HCT116 (cell line): ENCODE results near the gene SBNO2. TPM values are rescaled to one million over a fixed set of nuclear protein-coding genes. Genes with fewer than 3 reads are reported as not detected.

ENCODE experiments used
- ATAC-seq: fragments of 200-7000 bp; cut with Tn5 transposase; 2 replicates; pipeline ENCODE4 v1.9.1; 2020; ENCODE audit warnings: mild to moderate bottlenecking, moderate library complexity
- BruUV-seq: library from RNA; stranded (reverse); fragments of 400-500 nt; replicated peaks from 2 replicates; lab custom pipeline; 2021; lab: Mats Ljungman, UMichigan
- CTCF ChIA-PET: fragments of 300-600 bp; sonication (Branson Sonifier 250); formaldehyde crosslinking; loops from one replicate; lab custom pipeline; 2021; ENCODE audit warnings: antibody characterized with exemption; lab: Charles Lee
- POLR2A ChIA-PET: fragments of 300-600, 350-600 bp; sonication (Branson Sonifier 250); formaldehyde crosslinking; loops from one replicate; lab custom pipeline; 2021; ENCODE audit warnings: antibody characterized with exemption; lab: Charles Lee
- RAD21 ChIA-PET, 2 experiments: fragments of 300-600 bp; sonication (Branson Sonifier 250); formaldehyde crosslinking; loops; one replicate each; lab custom pipeline; 2023; ENCODE audit warnings: low total read pairs in 2 of 2; ENCODE audit not compliant: uncharacterized antibody in 2 of 2, unreplicated experiment in 2 of 2, low non-redundant PET in 1 of 2; lab: Charles Lee
- DNase-seq: peaks from one replicate; pipeline ENCODE4 v3.0.0-alpha.2; 2010; ENCODE audit warnings: low read depth, low spot score
- H2AFZ ChIP-seq: fragments of 200-600 bp; shearing (Covaris generic), sonication (generic); 2 replicates; pipeline ENCODE4 v1.6.1; 2017; ENCODE audit warnings: low read depth, mixed run types, mixed read lengths, antibody characterized with exemption, low read length; ENCODE audit not compliant: poor library complexity, severe bottlenecking
- H3K27ac ChIP-seq: 2 replicates; pipeline ENCODE4 v1.5.1; 2012; ENCODE audit warnings: low read depth, low read length
- H3K27me3 ChIP-seq: fragments of 200-600 bp; sonication (generic); 2 replicates; pipeline ENCODE4 v1.6.1; 2016; ENCODE audit warnings: mixed run types, low read length, mixed read lengths; ENCODE audit not compliant: insufficient read depth
- H3K36me3 ChIP-seq, 2 experiments: fragments of 200-500 bp in 1 of 2; fragments of 200-600 bp in 1 of 2; sonication (Bioruptor generic) in 1 of 2; sonication (generic) in 1 of 2; 2 replicates each; pipeline versions ENCODE4 v1.5.1 to v1.6.1; 2014 to 2016; ENCODE audit warnings: low read length in 2 of 2, inconsistent platforms in 1 of 2, mixed read lengths in 1 of 2, mixed run types in 1 of 2; ENCODE audit not compliant: insufficient read depth in 2 of 2, control insufficient read depth in 1 of 2
- H3K4me1 ChIP-seq, 2 experiments: fragments of 200-600 bp in 1 of 2; sonication (generic) in 1 of 2; 2 replicates each; pipeline versions ENCODE4 v1.5.1 to v1.6.1; 2012 to 2017; ENCODE audit warnings: low read length in 2 of 2, inconsistent platforms in 1 of 2, mild to moderate bottlenecking in 1 of 2, mixed read lengths in 1 of 2, mixed run types in 1 of 2, moderate library complexity in 1 of 2; ENCODE audit not compliant: insufficient read depth in 2 of 2, control insufficient read depth in 1 of 2
- H3K4me2 ChIP-seq: fragments of 200-600 bp; sonication (generic); 2 replicates; pipeline ENCODE4 v1.6.1; 2017; ENCODE audit warnings: mixed run types, low read length, mixed read lengths
- H3K4me3 ChIP-seq, 2 experiments: fragments of 200-600 bp in 1 of 2; sonication (generic) in 1 of 2; replicated peaks in 1 of 2; 2 replicates each; pipeline ENCODE4 v1.5.1; 2011 to 2016; ENCODE audit warnings: low read length in 2 of 2, control low read depth in 1 of 2, low read depth in 1 of 2, mild to moderate bottlenecking in 1 of 2, mixed read lengths in 1 of 2, mixed run types in 1 of 2
- H3K79me2 ChIP-seq: fragments of 200-600 bp; sonication (generic); 2 replicates; pipeline ENCODE4 v1.6.1; 2017; ENCODE audit warnings: mild to moderate bottlenecking, mixed run types, low read length, moderate library complexity, mixed read lengths; ENCODE audit not compliant: insufficient read depth
- H3K9ac ChIP-seq: fragments of 200-600 bp; sonication (generic); 2 replicates; pipeline ENCODE4 v1.6.1; 2016; ENCODE audit warnings: low read length, mixed read lengths
- H3K9me2 ChIP-seq: fragments of 200-600 bp; sonication (generic), shearing (Covaris generic); 2 replicates; pipeline ENCODE4 v1.6.1; 2017; ENCODE audit warnings: mixed run types, mild to moderate bottlenecking, moderate library complexity; ENCODE audit not compliant: insufficient read depth
- H3K9me3 ChIP-seq, 2 experiments: fragments of 200-500 bp in 1 of 2; fragments of 200-600 bp in 1 of 2; sonication (Bioruptor generic) in 1 of 2; sonication (generic) in 1 of 2; 2 replicates each; pipeline ENCODE4 v1.6.1; 2014 to 2017; ENCODE audit warnings: low read length in 2 of 2, mixed read lengths in 2 of 2, inconsistent platforms in 1 of 2, low read depth in 1 of 2, mild to moderate bottlenecking in 1 of 2, mixed run types in 1 of 2, moderate library complexity in 1 of 2; ENCODE audit not compliant: control insufficient read depth in 1 of 2, insufficient read depth in 1 of 2
- H4K20me1 ChIP-seq: fragments of 200-600 bp; sonication (generic), shearing (Covaris generic); 2 replicates; pipeline ENCODE4 v1.6.1; 2017; ENCODE audit warnings: mixed run types, mild to moderate bottlenecking, moderate library complexity; ENCODE audit not compliant: insufficient read depth
- CEBPB ChIP-seq: IDR thresholded peaks from 2 replicates; pipeline ENCODE4 v1.6.1; 2012; ENCODE audit warnings: low read depth
- EZH2 ChIP-seq: fragments of 200-600 bp; sonication (generic); IDR thresholded peaks from 2 replicates; pipeline ENCODE4 v1.6.1; 2017; ENCODE audit warnings: antibody characterized with exemption, mixed run types
- EZH2phosphoT487 ChIP-seq: fragments of 200-600 bp; IDR thresholded peaks from 2 replicates; pipeline ENCODE4 v1.6.1; 2018; ENCODE audit warnings: antibody characterized with exemption, borderline replicate concordance
- JUND ChIP-seq: IDR thresholded peaks from 2 replicates; pipeline ENCODE4 v1.6.1; 2012
- POLR2A ChIP-seq: IDR thresholded peaks from 2 replicates; pipeline ENCODE4 v1.7.0; 2011; ENCODE audit warnings: borderline replicate concordance; ENCODE audit not compliant: insufficient read depth, insufficient read length; ENCODE audit errors: extremely low read depth
- SIN3A ChIP-seq: IDR thresholded peaks from 2 replicates; pipeline ENCODE4 v1.6.1; 2012; ENCODE audit warnings: low read depth
- SP1 ChIP-seq: IDR thresholded peaks from 2 replicates; pipeline ENCODE4 v1.6.1; 2012; ENCODE audit warnings: low read depth
- SRF ChIP-seq: IDR thresholded peaks from 2 replicates; pipeline ENCODE4 v1.6.1; 2012; ENCODE audit warnings: low read depth
- YY1 ChIP-seq: IDR thresholded peaks from 2 replicates; pipeline ENCODE4 v1.6.1; 2011; ENCODE audit warnings: low read length, low read depth, moderate library complexity, mild to moderate bottlenecking; ENCODE audit not compliant: insufficient replicate concordance; ENCODE audit errors: extremely low read depth
- intact Hi-C: fragments of 100-400 bp; cut with micrococcal nuclease; formaldehyde crosslinking; loops from 2 replicates; pipeline ENCODE4 v1.10.0; 2022
- total RNA-seq: library from RNA; stranded (reverse); gene quantifications from one replicate; pipeline ENCODE4 v1.2.1, GENCODE V29; 2021; ENCODE audit not compliant: unreplicated experiment
- TF ChIP-seq, protein P1 (sequence below): IDR thresholded peaks from 2 replicates; pipeline ENCODE4 v1.6.1; 2012

Gene SBNO2
- total RNA-seq, 1 experiment from 2014 or later: 66.4 TPM

DNA sequence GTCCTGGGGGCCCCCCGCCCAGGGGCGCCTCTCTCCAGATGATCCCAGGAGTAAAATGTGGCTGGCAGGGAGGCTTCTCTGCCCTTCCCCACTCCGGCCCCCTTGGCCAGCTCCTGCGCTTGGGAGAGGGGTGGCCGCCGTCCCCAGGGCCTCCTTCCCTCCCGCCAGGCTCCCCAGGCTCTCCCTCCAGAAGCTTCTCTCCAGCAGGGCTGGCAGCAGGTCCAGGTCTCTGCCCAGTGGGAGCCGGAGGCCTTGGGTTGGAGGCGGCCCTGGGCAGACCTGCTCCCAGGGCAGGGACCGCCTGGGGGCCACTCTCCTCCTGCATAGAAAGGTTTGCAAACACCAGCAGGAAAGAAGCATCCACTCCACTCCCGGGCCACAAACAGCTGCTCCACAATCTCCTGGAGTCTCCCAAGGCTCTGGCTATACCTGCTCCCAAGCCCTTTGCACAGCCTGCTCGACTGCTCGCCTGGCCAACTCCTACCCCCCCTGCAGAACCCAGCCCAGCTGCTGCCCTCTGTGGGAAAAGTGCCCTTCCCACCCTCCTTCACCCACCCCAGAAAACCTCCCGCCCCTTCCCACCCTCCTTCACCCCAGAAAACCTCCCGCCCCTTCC lies 26.0 kb downstream of the SBNO2 start:
- H3K27ac ChIP-seq: no peak overlapping the region
- no peaks in the 10 kb centered on the region for H3K4me1 ChIP-seq
- ChIA-PET POLR2A (no interaction called here), RAD21 (no interaction called here), CTCF (no interaction called here)
- no peaks in the 10 kb centered on the region for H4K20me1 ChIP-seq
- peaks cover 5% of the 10 kb centered on the region; the same call in 1 of the 2 replicates for H3K79me2 ChIP-seq
- H3K9ac ChIP-seq: no peak overlapping the region
- H3K4me2 ChIP-seq: no peak overlapping the region
- H3K27me3 ChIP-seq: no peaks in the 10 kb centered on the region
- no peak for DNase-seq
- peaks cover 0 to 22% of the 10 kb centered on the region in 2 experiments; a peak in 3 of 4 replicates for H3K36me3 ChIP-seq
- no peak for TF ChIP-seq YY1
- TF ChIP-seq, all 23 proteins: peak for 0
- intact Hi-C loops: no loop called here
- Histone ChIP-seq H3K9me2 (no peaks in the 10 kb centered on the region), H2AFZ (no peak overlapping the region), H3K9me3 (no peaks in the 10 kb centered on the region), H3K4me3 (no peak overlapping the region)
- BruUV-seq: no TSS peak
- ATAC-seq: no peak

DNA sequence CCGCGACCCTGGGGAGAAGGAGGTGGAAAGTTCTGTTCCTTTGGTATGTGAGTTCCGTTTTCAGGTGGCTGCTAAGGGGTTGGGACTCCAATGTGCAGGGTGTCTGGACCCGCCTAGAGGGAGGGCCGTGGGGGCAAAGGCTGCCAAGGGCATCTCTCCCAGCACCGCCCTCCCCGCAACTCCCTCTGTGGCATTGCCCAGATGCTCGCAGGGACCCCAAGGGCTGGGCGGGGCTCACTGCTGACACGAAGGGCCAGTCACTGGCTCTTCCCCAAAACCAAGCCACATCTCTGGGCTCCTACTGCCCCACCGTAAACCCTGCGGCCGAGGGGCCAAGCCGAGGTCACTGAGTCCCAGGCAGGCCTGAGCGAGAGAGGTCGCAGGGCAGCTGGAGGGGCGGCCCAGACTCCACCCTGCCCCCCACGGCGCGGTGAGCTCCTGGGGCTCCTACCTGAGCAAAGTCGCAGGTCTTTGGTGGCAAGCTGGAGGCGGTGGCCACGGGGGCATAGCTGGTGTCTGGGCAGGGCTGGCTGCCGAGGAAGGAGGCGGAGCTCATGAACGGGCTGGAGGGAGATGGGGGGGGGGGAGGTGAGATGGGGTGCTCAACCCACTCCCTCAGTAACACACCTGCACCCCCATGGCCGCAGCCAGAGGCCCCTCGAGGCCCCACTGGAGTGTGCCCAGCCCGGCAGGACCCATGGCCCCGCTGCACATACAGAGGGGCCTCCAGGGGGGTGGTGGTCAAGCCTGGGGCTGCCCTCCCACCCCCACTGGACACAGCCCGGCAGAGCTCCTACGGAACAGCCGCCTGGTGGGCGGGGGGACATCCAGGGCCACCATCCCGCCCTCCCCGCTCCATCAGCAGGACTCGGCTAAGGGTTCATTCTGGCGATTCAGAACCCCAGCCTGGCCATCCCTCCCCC lies 26.9 kb downstream of the SBNO2 start:
- Histone ChIP-seq H3K4me2 (no peak overlapping the region), H3K4me3 (no peak overlapping the region), H2AFZ (no peak overlapping the region), H3K9me3 (no peaks in the 10 kb centered on the region), H3K27me3 (no peaks in the 10 kb centered on the region), H3K27ac (no peak overlapping the region), H3K36me3 (peaks cover 2 to 18% of the 10 kb centered on the region in 2 experiments; a peak in 3 of 4 replicates), H4K20me1 (no peaks in the 10 kb centered on the region), H3K9me2 (no peaks in the 10 kb centered on the region), H3K4me1 (no peaks in the 10 kb centered on the region), H3K79me2 (peaks cover 5% of the 10 kb centered on the region; the same call in 1 of the 2 replicates), H3K9ac (no peak overlapping the region)
- TF ChIP-seq POLR2A (no peak), EZH2phosphoT487 (no peak), SRF (no peak), SP1 (no peak), EZH2 (no peak), JUND (no peak), CEBPB (no peak), SIN3A (no peak)
- TF ChIP-seq, protein P1, sequence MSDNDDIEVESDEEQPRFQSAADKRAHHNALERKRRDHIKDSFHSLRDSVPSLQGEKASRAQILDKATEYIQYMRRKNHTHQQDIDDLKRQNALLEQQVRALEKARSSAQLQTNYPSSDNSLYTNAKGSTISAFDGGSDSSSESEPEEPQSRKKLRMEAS: no peak
- POLR2A ChIA-PET: no interaction called here
- RAD21 ChIA-PET: no interaction called here
- ATAC-seq: no peak
- DNase-seq: no peak
- BruUV-seq: no TSS peak
- intact Hi-C loops: no loop called here
- CTCF ChIA-PET: no interaction called here
